Ammon's horn (tissue), 1 donor: Measurements from ENCODE around the gene SMAD7.
"Not testable (repeated sequence)": the region's sequence is repeated elsewhere in the genome, so short reads cannot be mapped to it uniquely, and the experiment has no call there.

Source experiments
- DNase-seq: peaks from one replicate; pipeline ENCODE4 v3.0.0-alpha.2; 2016; ENCODE audit warnings: low spot score

The SMAD7 gene

GRCh38 chr18:48877941-48878340 lies 72.8 kb downstream of the SMAD7 start:
- DNase-seq = no peak

GRCh38 chr18:48876590-48876989 lies 74.2 kb downstream of the SMAD7 start:
- no peak for DNase-seq

GRCh38 chr18:48875942-48876511 lies 74.7 kb downstream of the SMAD7 start:
- DNase-seq = no peak

DNA sequence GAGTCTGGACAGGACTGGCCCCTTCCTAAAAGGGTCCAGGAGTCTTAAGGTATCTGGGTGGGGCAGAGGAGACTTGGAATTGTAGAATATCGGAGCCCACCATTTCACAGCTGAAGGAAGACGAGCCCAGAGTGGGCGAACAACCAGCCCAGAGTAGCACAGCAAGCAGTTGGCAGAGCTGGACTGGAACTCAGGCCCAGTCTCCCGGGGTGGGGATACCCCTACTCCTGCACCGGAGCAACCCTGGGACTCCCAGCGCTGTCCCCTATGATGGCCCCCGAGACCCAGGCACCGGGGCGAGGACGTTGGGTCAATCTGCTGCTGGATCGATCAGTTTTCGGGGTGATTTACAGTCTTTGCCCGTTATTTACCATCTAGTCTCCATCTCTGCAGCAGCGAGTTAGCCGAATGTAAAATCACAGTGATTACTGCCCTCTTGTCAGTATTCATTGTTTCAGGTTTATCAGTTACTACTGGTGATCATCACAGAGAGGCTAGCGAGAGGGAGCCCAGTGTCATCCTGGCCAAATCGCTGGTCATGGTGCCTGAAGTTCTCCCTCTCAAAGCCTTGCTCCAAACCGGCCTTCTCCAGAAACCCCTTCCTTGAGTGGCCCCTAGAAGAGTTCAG lies 75.3 kb downstream of the SMAD7 start:
- no peak for DNase-seq

- DNase-seq = no peak
Measured at GRCh38 chr18:48874701-48875162, 76.0 kb downstream of the SMAD7 start.

DNA sequence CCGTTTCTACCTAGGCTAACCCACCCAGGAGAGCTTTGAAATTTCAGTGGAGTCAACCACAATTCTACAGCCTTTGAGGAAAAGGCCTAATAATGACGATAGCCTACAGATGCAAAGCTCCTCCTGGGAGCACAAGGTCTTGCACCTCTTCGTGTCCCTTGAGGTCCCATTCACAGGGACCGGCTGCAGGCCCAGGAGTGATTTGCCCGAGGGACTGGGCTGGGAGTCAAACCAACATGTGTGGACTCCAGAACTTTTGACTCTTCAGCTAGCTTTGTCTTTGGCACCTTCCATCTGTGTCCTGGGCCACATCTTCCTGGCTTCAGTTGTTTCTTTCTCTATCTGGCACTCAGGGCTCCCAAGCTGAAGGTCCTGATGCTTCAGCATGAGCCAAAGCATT lies 76.5 kb downstream of the SMAD7 start:
- DNase-seq = no peak

GRCh38 chr18:48872234-48873145 lies 78.3 kb downstream of the SMAD7 start:
- DNase-seq = no peak

DNA sequence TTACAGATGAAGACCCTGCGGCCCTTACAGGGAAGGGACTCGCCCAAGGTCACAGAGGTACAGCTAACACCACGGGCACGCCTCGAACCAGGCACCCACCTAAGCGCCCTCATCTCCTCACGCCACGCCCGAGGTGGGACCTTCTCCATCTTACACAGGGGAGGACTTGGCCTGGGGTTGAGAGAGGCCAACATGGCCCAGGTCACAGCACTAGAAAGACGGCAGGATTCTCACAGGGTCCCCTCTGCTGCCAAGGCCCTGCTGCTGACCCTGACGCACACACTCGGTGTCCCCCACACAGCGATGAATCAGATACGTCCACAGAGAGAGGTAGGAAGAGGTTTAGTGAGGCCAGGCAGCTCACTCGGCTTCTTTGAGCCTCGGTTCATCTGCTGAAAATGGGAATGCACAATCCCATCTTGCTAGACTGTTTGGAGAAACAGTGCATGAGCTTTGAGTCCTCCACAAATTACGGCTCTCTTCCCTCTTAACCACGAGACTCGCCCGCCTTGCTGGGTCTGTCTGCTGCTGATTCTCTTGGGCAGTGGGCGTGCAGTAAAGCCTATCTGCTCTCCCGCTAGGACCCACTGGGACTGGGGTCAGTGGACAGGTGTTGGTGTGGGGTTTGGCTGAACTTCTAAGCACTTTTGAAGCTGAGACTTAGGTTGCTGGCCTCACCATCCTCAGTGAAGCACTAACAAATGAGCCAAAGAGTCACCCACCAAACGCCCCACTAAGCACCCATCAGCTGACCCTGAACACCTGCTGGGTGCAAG lies 79.2 kb downstream of the SMAD7 start:
- DNase-seq = no peak

GRCh38 chr18:48870926-48871325 lies 79.8 kb downstream of the SMAD7 start:
- DNase-seq = not testable (repeated sequence)
